Right atrium auricular region (tissue), 2 donors: Measurements from ENCODE around the gene GADD45GIP1. TPM values are rescaled to one million over a fixed set of nuclear protein-coding genes. Genes with fewer than 3 reads are reported as not detected.

Experiments used
- DNase-seq: peaks from one replicate; pipeline ENCODE4 v3.0.0-alpha.2; 2019; ENCODE audit warnings: low spot score
- H3K27ac ChIP-seq, 2 donors: fragments of 200-600 bp; sonication (generic); 1 replicate in 1 of 2; 2 replicates in 1 of 2; pipeline ENCODE4 v1.5.1; 2016 to 2019
- H3K27me3 ChIP-seq, 2 donors: fragments of 200-600 bp; sonication (generic); one replicate each; pipeline versions ENCODE4 v1.5.1 to v1.6.0; 2017 to 2019
- H3K36me3 ChIP-seq: fragments of 200-600 bp; sonication (generic); one replicate; pipeline ENCODE4 v1.5.1; 2016
- H3K4me1 ChIP-seq, 2 donors: fragments of 200-600 bp; sonication (generic); one replicate each; pipeline versions ENCODE4 v1.5.1 to v1.6.0; 2017 to 2019
- H3K4me3 ChIP-seq, 2 donors: fragments of 200-600 bp; sonication (generic); 1 replicate in 1 of 2; 2 replicates in 1 of 2; pipeline ENCODE4 v1.5.1; 2017 to 2019; ENCODE audit warnings: mild to moderate bottlenecking in 1 of 2, moderate library complexity in 1 of 2
- H3K9me3 ChIP-seq, 2 donors: fragments of 200-600 bp; sonication (generic); one replicate each; pipeline ENCODE4 v1.5.1; 2019
- CTCF ChIP-seq, 2 donors: fragments of 200-600 bp; sonication (generic); IDR thresholded peaks; one replicate each; pipeline ENCODE4 v1.5.1; 2019; ENCODE audit warnings: antibody characterized with exemption in 2 of 2
- total RNA-seq, 2 donors: library from RNA; depleted of rRNA; stranded (reverse); fragments of >200 nt; gene quantifications; one replicate each; pipeline ENCODE4 v1.1.0, GENCODE V29; 2016

GADD45GIP1 gene
- total RNA-seq, 2 donors from 2014 or later: 48.5 to 58.7 TPM

DNA sequence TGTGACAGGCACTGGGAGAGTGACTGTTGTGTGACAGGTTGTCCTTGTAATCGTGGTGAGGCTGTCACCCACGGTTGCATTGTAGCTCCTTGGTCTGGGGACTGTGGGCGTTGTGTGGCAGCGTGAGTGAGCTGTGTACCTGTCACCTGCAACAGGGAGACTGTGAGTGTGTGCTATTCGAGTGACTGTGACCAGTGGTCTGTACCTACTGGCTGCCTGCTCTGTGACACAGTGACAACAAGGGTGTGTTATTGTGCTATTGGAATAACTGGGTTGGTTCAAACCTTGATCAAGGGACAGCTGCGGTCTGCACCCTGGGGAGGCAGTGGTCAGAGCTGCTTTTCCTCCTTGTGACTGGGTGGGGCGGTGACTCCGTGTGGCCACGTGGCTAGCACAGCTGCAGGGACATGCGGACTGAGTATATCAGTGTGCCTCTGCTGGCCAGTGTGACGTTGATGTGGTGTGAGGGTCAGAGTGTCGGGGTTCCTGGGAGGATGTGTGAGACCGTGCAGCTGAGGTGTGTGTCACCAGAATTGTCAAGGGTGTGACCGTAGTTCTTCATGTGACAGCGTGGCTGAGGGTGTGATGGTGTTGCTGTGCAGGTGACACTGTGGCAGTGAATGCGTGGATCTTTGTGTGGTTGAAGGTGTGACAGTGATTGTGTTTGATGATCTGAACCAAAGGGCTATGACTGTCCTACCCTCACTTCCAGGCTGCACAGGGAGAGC is 28.2 kb upstream of the GADD45GIP1 start:
- Histone ChIP-seq H3K4me1 (peaks cover 0 to 20% of the 10 kb centered on the region in 2 donors), H3K36me3 (no peaks in the 10 kb centered on the region), H3K9me3 (no peaks in the 10 kb centered on the region), H3K4me3 (no peak overlapping the region), H3K27me3 (no peaks in the 10 kb centered on the region), H3K27ac (peak overlapping the region; percentile 23 to 66)
- no peak for TF ChIP-seq CTCF (IDR thresholded peaks at IDR 0.05)
- DNase-seq: peak; percentile 89

- TF ChIP-seq CTCF (IDR thresholded peaks at IDR 0.05): no peak
- Histone ChIP-seq H3K36me3 (no peaks in the 10 kb centered on the region), H3K4me3 (no peak overlapping the region), H3K27ac (peak overlapping the region; percentile 23 to 66), H3K4me1 (peaks cover 0 to 20% of the 10 kb centered on the region in 2 donors), H3K27me3 (no peaks in the 10 kb centered on the region), H3K9me3 (no peaks in the 10 kb centered on the region)
- DNase-seq: no peak
These were observed 27.6 kb upstream of the GADD45GIP1 start for GRCh38 chr19:12984683-12985048.

- Histone ChIP-seq H3K36me3 (no peaks in the 10 kb centered on the region), H3K27ac (peak overlapping the region in 1 of 2 donors; percentile 66), H3K4me1 (peaks cover 0 to 20% of the 10 kb centered on the region in 2 donors), H3K27me3 (no peaks in the 10 kb centered on the region), H3K4me3 (no peak overlapping the region), H3K9me3 (no peaks in the 10 kb centered on the region)
- DNase-seq: no peak
- no peak for TF ChIP-seq CTCF (IDR thresholded peaks at IDR 0.05)
These were observed 27.2 kb upstream of the GADD45GIP1 start for GRCh38 chr19:12984143-12984627.

DNA sequence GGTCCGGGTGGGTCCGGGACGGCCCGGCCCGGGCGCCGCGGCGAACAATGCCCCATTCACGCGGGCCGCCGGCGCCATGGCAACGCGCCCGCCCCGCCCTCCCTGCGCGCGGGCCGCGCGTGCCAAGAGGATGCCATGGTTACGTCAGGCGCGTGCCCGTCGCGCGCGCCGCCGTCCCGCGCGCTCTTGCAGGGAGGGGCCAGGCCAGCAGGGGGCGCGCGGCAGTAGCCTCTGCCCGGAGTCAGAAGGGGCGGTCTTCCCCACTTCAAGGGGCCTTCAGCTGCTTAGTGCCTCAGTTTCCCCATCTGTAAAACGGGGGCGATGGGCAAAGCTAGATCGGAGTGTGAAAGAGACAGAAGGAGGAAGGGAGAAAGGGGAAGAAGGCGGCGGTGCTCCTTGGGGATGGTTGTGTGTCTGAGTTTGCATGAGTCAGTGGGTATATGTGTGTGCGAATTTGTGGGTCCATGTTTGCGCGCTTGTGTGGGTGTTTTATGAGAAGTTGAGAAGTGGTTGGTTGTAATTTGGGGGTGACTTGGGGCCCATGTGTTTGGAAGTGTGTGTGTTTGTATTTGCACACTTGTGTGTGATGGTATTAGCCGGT is 26.6 kb upstream of the GADD45GIP1 start:
- Histone ChIP-seq H3K36me3 (no peaks in the 10 kb centered on the region), H3K27me3 (no peaks in the 10 kb centered on the region), H3K9me3 (no peaks in the 10 kb centered on the region), H3K4me1 (peaks cover 0 to 20% of the 10 kb centered on the region in 2 donors), H3K27ac (peak overlapping the region in 1 of 2 donors; percentile 43), H3K4me3 (peak overlapping the region in 1 of 2 donors; percentile 33)
- peak; percentile 82 for DNase-seq
- TF ChIP-seq CTCF (IDR thresholded peaks at IDR 0.05): peak; percentile 96 to 97

DNA sequence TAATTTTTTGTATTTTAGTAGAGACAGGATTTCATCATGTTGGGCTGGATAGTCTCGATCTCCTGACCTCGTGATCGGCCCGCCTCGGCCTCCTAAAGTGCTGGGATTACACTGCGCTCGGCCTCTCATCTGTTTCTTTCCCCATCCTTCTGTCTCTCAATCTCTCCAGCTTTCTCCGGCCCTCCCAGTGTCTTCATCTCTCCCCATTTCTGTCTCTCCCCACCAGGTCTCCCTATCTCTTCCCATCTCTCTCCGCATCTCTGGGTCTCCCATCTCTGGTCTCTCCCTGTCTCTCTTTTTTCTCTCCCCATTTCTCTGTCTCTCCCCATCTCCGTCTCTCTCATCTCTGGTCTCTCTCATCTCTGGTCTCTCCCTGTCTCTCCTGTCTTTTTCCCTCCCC is 26.1 kb upstream of the GADD45GIP1 start:
- H3K27me3 ChIP-seq: no peaks in the 10 kb centered on the region
- peaks cover 0 to 20% of the 10 kb centered on the region in 2 donors for H3K4me1 ChIP-seq
- TF ChIP-seq CTCF (IDR thresholded peaks at IDR 0.05): no peak
- no peak for DNase-seq
- no peaks in the 10 kb centered on the region for H3K36me3 ChIP-seq
- H3K4me3 ChIP-seq: peak overlapping the region in 1 of 2 donors; percentile 33
- H3K27ac ChIP-seq: peak overlapping the region in 1 of 2 donors; percentile 43
- no peaks in the 10 kb centered on the region for H3K9me3 ChIP-seq
